GM10248 (cell line): ENCODE data around the gene STX5.
A peak's percentile ranks its signal among the peaks of the same experiment; 100 is the strongest.

Experiments
- CTCF ChIA-PET: fragments of 300-600 bp; sonication (Branson Sonifier 250); formaldehyde crosslinking; extraction: SDS; loops from one replicate; lab custom pipeline; 2021; ENCODE audit warnings: antibody characterized with exemption; lab: Yijun Ruan, JAX
- POLR2A ChIA-PET: fragments of 350-650 bp; sonication (Branson Sonifier 250); formaldehyde crosslinking; extraction: SDS; loops from one replicate; lab custom pipeline; 2020; ENCODE audit warnings: antibody characterized with exemption; lab: Yijun Ruan, JAX
- DNase-seq: peaks from one replicate; pipeline ENCODE4 v3.0.0; 2012; ENCODE audit errors: extremely low spot score
- TF ChIP-seq, protein P1 (sequence below): IDR thresholded peaks from 2 replicates; pipeline ENCODE4 v1.5.1; 2012; ENCODE audit warnings: mild to moderate bottlenecking, low read depth; ENCODE audit errors: extremely low read depth, missing control alignments, control extremely low read depth

Gene STX5

DNA sequence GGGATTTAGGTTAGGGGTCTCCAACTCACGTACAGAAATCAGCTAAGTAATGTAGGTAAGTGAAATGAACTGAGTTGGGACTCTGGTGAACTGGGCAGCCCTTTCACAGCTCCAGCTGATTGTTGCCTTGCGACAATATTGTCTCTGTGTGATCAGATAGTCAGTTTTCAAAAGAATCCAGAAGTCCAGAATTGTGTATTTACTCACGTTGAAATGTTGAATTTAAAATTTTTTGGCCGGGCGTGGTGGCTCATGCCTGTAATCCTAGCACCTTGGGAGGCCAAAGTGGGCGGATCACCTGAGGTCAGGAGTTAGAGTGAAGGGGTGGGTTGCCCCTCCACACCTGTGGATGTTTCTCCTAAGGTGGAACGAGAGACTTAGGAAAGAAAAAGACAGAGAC, 26.4 kb upstream of the STX5 start:
- TF ChIP-seq, protein P1, sequence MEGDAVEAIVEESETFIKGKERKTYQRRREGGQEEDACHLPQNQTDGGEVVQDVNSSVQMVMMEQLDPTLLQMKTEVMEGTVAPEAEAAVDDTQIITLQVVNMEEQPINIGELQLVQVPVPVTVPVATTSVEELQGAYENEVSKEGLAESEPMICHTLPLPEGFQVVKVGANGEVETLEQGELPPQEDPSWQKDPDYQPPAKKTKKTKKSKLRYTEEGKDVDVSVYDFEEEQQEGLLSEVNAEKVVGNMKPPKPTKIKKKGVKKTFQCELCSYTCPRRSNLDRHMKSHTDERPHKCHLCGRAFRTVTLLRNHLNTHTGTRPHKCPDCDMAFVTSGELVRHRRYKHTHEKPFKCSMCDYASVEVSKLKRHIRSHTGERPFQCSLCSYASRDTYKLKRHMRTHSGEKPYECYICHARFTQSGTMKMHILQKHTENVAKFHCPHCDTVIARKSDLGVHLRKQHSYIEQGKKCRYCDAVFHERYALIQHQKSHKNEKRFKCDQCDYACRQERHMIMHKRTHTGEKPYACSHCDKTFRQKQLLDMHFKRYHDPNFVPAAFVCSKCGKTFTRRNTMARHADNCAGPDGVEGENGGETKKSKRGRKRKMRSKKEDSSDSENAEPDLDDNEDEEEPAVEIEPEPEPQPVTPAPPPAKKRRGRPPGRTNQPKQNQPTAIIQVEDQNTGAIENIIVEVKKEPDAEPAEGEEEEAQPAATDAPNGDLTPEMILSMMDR: no peak
- CTCF ChIA-PET: interaction anchor here (0.8 to 1.3 kb wide), 7 partner anchors 19 to 193 kb away, joined by 3 to 11 read pairs (median 3); partner anchors contain the start of genes C11orf98, CSKMT and SLC3A2
- POLR2A ChIA-PET: interaction anchor here (0.6 to 9.0 kb wide), 4 partner anchors 18 to 957 kb away, joined by 3 to 236 read pairs (median 6); partner anchors contain the start of gene WDR74
- DNase-seq: no peak

DNA sequence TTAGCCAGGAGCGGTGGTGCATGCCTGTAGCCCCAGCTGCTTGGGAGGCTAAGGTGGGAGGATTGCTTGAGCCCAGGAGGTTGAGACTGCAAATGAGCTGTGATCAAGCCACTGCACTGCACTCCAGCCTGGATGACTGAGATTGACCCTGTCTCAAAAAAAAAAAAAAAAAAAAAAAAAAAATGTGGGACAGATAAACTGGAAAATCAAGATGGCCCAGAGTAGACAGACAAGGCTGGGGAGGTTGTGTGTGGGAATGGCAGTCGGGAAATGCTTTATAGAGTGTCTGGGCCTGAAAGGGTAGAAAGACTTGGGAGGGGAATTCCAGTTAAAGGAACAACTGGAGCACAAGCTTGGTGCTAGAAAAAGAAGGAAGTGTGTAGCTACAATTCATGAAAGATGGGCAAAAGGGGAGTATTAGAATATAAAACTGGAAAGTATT, 25.7 kb upstream of the STX5 start:
- TF ChIP-seq, protein P1: no peak
- POLR2A ChIA-PET: interaction anchor here (0.6 to 9.0 kb wide), 5 partner anchors 17 to 958 kb away, joined by 3 to 236 read pairs (median 4); partner anchors contain the start of gene WDR74
- no peak for DNase-seq
- CTCF ChIA-PET: interaction anchor here (0.8 to 1.4 kb wide), 8 partner anchors 20 to 192 kb away, joined by 3 to 11 read pairs (median 3); partner anchors contain the start of genes C11orf98, CSKMT, SLC3A2 and ZBTB3

DNA sequence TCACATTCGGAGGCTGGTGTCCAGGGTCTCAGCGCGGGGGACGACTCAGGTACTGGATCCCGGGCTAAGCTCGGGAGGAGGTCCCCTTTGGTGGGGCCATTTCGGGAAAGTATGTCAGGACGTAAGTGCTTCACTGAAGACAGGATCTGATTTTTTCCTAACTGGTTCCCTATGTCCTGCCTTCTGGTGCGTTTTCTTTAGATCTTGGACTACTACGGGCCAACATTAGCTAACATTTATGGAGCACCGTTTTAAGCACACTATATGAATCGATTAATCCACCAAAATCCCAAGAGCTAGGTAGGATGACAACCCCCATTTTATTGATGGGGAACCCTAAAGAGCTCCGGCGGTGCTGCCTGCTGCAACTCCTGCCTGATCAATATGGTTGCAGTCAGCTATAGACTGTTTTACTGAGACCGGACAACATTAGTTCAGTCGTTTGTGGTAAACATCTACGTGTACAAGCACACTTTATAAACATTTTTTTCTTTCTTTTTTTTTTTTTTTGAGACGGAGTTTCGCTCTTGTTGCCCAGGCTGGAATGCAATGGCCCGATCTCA, 24.6 kb upstream of the STX5 start:
- CTCF ChIA-PET: interaction anchor here (0.9 to 2.8 kb wide), 10 partner anchors 10 to 162 kb away, joined by 3 to 16 read pairs (median 4); partner anchors contain the start of genes SLC3A2, TMEM179B and ZBTB3
- no peak for DNase-seq
- TF ChIP-seq, protein P1: no peak
- POLR2A ChIA-PET: interaction anchor here (0.5 to 9.0 kb wide), 21 partner anchors 9 to 265 kb away, joined by 3 to 236 read pairs (median 7); partner anchors contain the start of genes C11orf98, CSKMT, GNG3 and HNRNPUL2

DNA sequence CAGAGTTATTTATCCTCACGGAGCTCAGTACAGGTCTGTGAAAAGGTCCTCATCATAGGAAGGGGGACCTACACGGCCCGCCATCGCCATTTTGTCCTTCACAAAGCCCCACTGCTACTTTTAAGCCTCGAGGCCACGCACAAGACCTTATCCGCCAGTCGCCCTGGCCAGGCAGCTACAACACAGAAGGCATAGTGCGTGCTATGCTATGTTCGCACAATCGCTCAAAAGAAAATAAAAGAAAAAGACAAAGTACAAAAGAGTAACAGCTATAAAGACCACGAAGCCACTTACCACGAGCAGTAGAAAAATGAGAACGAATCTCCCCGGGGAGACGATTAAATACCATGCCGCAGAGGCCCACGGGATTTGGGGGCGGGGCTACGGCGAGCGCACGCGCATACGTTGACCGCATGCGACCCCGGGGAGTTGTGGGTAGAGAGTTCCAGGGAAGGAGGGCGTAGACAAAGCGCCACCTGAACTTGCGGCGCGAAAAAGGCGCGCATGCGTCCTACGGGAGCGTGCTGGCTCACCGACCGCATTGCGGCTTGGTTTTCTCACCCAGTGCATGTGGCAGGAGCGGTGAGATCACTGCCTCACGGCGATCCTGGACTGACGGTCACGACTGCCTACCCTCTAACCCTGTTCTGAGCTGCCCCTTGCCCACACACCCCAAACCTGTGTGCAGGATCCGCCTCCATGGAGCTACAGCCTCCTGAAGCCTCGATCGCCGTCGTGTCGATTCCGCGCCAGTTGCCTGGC, 23.9 kb upstream of the STX5 start:
- POLR2A ChIA-PET: interaction anchor here (0.5 to 9.0 kb wide), 38 partner anchors 8 to 1115 kb away, joined by 3 to 236 read pairs (median 5); partner anchors contain the start of genes C11orf98, CSKMT, EEF1G and GNG3
- peak; percentile 96 for DNase-seq
- TF ChIP-seq, protein P1: no peak
- CTCF ChIA-PET: interaction anchor here (0.9 to 2.8 kb wide), 10 partner anchors 11 to 161 kb away, joined by 3 to 16 read pairs (median 4); partner anchors contain the start of genes SLC3A2 and TMEM179B

DNA sequence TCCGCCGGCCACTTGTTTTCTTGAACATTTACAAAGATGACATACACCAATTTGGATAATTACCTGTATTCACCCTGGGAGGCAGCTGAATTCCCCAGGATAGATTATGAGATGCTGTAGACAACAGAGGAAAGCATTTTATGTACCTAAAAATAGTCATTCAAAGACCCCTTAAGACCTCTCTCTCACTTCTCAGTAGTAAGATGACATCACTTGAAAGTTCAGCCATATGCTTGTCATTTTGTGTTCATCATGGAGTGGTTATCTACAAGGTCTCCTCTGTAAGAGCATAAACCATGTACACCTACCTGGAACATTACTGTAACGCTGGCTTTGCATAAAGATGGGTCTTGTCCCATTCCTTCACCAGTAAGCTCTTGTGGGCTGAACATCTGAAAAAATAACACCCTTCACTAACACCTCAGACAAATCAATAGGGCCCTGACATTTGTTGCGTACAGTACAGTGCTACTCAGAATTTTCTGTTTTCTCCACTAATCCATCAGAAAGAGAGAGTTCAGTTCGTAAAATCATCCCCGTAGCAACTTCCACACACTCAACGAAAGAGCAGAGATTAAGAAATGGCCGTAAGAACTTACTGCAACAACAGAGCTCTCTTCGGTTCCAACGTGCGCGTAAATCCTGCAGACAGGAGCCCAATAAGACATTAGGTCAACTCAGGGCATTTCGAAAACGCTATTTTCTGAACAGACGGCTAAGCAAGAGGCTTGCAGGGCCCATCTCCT, 23.1 kb upstream of the STX5 start:
- TF ChIP-seq, protein P1: no peak
- POLR2A ChIA-PET: interaction anchor here (0.5 to 9.0 kb wide), 35 partner anchors 9 to 1501 kb away, joined by 3 to 236 read pairs (median 5); partner anchors contain the start of genes C11orf98, CSKMT, EEF1G and GNG3
- no peak for DNase-seq
- CTCF ChIA-PET: interaction anchor here (1.0 to 2.8 kb wide), 8 partner anchors 10 to 160 kb away, joined by 3 to 16 read pairs (median 4); partner anchors contain the start of gene SLC3A2
